Stimulated activated CD4-positive, alpha-beta T cell treated with anti-CD3 and anti-CD28 coated beads, Interleukin-12 subunit alpha, Interleukin-12 subunit beta, amount 100 ng/mL, for 48 hours (primary cell): ENCODE results near the gene KIF5C.

Source experiments
- DNase-seq, 3 donors: peaks; one replicate each; pipeline ENCODE4 v3.0.0-alpha.2; 2020; ENCODE audit warnings: low read depth in 2 of 3, low spot score in 1 of 3

KIF5C gene

DNA sequence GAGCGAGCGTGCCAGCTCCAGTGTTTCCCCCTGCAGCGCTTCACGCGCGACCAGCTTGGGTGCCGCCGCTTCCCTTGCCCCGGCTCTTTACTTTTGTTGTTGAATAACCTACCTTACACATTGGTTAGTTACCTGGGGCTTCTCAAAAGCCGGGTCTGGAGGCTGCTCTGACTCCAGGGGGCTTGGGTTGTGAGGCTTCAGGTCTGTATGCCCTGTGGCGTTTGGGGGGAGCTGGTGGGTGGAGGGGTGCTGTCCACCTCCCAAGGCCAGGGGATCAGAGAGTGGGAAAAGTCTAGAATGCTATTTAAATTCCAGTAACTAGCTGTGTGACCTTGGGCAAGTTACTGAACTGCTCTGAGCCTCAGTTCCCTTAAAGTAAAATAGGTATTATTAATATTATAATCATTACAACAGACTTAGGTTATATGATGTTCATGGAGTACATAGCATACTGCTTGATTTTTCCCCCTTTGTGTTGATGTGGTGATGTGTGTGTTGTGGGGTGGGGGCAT lies 164.2 kb downstream of the KIF5C start:
- DNase-seq: no peak

DNA sequence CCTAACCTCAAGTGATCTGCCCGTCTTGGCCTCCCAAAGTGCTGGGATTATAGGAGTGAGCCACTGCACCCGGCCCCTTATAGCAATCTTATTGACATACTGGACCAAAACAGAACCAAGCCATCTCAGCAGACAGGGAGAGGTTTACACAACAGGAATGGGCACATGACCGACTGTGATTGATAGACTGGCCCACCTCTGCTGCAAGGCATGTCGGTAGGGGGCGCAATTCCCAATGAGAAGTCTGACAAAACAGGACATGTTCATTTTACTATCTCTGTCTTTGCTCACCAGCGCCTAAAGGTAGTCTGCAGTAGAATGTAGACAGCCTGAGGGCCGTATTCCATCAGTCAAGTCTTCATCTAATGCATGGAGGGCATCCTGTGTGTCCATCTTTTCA lies 165.4 kb downstream of the KIF5C start:
- peak; percentile 24 to 59 (median 45) for DNase-seq

GRCh38 chr2:149041482-149041881 lies 166.5 kb downstream of the KIF5C start:
- DNase-seq: no peak

DNA sequence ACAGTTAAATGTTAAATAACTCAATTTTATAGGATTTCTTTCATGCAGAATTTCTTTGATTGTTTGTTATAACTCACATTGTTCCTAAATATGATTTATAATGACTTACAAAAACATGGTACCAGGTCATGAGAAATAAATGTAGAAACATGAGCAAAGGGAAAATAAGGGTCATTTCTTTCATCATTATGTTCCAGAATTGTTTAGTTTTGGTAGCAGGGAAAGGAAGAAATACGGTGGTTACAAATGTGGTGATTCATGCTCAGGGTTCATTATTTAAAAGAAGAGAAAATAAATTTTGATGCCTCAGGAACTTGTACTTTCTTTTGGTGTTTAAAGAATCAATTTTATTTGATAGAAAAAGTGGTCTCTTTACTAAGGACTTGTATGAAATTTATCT lies 167.9 kb downstream of the KIF5C start:
- DNase-seq: no peak

DNA sequence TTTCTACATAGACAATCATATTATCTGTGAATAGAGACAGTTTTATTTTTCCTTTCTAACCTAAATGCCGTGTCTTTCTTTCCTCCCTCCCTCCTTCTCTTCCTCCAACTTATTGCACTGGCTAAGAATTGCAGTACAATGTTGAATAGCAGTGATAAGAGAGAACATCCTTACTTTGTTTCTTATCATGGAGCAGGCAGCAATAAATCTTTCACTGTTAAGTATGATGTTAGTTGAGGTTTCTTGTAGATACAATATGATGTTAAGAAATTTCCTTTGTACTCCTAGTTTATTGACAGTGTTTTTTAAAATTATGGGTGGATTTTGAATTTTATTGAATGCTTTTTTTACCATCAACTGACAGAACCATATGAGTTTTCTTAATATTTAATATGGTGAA lies 169.5 kb downstream of the KIF5C start:
- no peak for DNase-seq

GRCh38 chr2:149047118-149047517 lies 172.1 kb downstream of the KIF5C start:
- DNase-seq: no peak

DNA sequence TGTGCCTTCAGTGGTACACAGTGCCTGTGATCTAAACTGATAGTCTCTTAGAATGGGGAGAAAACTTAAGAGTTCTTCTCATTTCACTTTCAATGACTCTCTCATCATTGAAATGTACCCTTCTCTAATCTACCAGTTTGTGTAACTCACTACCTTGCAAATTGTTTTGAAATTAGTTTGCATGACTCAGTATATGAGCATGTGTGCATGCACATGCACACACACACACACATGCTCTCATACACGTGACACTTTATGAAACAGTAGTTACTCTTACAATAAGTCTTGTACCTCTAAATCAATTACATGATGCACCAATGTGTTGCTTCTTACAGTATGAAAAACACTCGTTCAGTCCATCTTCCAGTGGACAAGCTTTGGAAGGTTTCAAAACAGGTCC lies 174.1 kb downstream of the KIF5C start:
- no peak for DNase-seq

- no peak for DNase-seq
These were observed 175.2 kb downstream of the KIF5C start for GRCh38 chr2:149050188-149050587.

- DNase-seq: no peak
These were observed 180.7 kb downstream of the KIF5C start for GRCh38 chr2:149055751-149056150.

DNA sequence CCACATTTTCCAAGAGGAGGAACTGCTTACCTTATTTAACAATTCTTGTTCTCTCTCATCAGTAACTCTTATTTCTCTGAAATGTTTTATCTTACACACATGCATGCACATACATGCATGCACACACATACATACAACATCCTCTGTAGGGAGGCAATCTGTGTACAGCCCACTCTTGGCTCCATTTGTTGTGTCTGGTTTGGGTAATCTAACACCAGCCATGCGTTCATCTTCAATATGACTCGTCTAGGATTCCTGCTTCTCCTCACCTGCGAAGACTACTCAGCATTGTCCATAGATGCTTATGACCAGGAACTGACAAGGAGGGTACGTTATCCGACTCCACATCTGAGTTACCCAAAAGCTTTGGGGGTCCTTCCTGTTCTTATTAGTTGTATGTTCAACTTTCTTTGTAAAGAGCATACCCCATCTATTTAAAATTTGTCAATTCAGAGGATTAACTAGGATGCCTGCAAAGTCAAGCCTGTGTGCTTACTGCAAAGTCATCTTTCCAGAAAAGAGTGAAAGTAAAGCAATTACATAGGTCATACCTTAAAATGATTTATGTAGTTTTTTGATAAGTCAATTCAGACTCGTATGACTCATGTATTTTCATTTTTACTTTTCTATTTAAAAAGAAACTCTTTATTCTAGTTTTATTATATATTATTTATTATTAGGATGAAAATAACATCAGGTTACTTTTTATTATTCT lies 181.7 kb downstream of the KIF5C start:
- no peak for DNase-seq

GRCh38 chr2:149057401-149057800 lies 182.4 kb downstream of the KIF5C start:
- no peak for DNase-seq

- DNase-seq: no peak
These were observed 183.9 kb downstream of the KIF5C start for GRCh38 chr2:149058936-149059335.

- no peak for DNase-seq
These were observed 184.8 kb downstream of the KIF5C start for GRCh38 chr2:149059822-149060221.

GRCh38 chr2:149061133-149061745 lies 186.2 kb downstream of the KIF5C start:
- DNase-seq: no peak

DNA sequence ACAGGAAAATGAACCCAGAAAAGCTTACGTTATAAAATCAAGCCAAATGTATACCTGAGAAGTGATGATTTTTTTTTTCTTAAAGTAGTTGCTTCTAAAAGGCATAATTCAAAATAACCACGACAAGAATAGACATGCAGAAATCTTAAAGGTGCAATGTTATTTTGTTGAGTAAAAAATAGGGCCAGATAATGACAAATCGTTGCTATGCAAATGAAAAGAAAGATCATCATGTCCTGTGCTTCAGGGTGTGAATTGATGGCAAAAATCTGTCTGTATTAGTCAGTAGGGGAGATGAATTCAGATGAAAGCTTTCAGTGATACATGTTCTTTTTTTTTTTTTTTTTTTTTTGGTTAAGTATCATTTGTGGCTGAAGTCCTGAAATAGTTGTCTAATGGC lies 187.5 kb downstream of the KIF5C start:
- DNase-seq: no peak

DNA sequence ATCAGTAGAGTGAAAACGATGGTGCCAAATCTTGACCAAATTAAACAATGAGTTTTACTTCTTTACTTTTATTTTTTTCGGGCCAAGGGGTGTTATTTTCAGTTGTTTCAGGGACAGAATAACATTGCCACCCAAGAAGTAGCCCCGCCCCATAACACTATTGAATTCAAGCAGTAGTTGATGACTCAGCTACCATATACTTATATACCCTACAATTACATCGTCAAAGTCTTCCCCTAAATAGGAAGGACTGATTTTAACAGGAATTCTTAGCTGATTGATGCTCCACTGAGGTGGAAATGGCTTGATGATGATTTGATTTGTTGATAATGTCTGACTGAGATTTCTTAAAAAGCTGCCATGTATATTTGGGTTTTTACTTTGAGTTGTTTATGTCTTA lies 188.2 kb downstream of the KIF5C start:
- DNase-seq: no peak

DNA sequence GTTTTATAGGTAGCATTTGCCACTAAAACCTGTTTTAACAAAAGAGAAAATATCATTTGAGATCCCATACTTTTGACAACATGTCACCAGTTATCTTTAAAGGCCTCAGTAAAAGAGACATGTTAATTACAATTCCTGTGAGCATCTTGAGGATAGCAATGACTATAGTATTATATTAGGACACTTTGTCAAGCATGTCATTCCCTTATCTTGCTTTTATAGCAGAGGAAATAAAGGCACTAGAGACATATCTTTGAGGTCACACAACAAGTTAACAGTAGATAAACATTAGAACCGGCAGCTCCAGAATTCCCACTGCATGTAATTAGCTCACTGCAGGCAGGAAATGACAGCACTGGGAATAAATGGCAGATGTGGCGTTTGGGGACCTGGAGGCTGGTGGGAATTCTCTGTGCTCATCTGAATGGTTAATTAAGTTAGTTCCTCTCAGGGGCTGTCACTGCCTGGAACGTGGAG lies 189.4 kb downstream of the KIF5C start:
- DNase-seq: no peak

DNA sequence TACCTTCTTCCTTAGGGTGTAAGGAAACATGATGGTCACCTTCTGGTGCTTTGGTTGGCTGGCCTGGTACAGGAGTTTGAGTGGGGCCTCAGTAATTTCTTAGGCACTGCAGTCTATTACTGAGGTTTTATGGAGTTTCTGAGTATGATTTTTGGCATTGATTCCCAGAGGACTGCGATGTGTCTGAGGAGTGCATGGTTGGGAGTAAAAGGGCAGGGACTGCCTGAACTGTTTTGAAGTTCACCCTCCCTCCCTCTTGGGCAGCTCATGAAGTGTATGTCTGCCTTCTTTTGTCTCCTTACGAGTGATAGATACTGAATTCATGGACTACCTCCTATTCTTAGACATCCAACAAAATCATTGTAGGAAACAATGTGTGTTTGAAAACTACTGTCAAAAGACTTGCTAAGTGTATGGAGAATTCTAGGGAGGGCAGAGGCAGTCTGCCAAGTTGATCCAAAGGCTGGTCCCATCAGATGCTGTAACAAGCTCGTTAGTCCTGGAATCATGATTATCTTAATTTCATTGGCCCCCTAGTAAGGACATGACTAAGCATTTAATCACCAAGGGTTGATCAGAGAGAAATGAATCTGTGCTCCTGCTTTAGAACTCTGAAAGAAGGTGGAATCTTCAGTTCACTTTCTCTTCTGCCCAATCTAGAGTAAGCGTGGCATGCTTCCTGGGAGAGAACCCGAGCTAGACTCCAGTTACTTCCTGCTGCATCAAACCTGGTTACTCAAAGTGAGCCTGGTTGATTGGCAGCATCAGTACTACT lies 190.0 kb downstream of the KIF5C start:
- no peak for DNase-seq

- no peak for DNase-seq
These were observed 193.4 kb downstream of the KIF5C start for GRCh38 chr2:149068225-149068995.

- peak in 1 of 3 donors; percentile 7 for DNase-seq
These were observed 194.2 kb downstream of the KIF5C start for GRCh38 chr2:149068996-149069888.
